ENCODE measurements around the gene ARVCF. TPM values are rescaled to one million over a fixed set of nuclear protein-coding genes. Genes with fewer than 3 reads are reported as not detected.

ARVCF gene
- total and polyA plus RNA-seq, 8 donors: 3.5 to 51.3 (median 13.6) TPM

DNA sequence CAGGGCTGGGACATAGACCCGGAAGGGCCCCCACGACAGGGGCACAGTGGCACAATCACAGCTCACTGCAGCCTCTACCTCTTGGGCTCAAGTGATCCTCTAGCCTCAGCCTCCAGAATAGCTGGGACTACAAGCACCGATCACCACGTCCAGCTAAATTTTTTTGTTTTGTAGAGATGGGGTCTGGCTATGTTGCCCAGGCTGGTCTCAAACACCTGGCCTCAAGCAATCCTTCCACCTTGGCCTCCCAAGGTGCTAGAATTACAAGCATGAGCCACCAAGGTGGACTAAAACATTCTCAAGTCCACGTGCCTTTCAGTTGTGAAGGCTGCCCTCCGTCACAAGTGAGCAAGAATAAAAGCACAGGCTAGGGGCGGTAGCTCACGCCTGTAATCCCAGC lies 85.1 kb downstream of the ARVCF start:
- Histone ChIP-seq H3K36me3 (peaks cover 0 to 35% (median 15%) of the 10 kb centered on the region in 4 donors), H3K27me3 (no peaks in the 10 kb centered on the region), H3K9me3 (peaks cover 0 to 12% (median 0%) of the 10 kb centered on the region in 4 donors), H3K27ac (no peak overlapping the region), H3K4me1 (peaks cover 7 to 34% (median 22%) of the 10 kb centered on the region in 4 donors), H3K4me3 (no peak overlapping the region)
- TF ChIP-seq, protein P1, sequence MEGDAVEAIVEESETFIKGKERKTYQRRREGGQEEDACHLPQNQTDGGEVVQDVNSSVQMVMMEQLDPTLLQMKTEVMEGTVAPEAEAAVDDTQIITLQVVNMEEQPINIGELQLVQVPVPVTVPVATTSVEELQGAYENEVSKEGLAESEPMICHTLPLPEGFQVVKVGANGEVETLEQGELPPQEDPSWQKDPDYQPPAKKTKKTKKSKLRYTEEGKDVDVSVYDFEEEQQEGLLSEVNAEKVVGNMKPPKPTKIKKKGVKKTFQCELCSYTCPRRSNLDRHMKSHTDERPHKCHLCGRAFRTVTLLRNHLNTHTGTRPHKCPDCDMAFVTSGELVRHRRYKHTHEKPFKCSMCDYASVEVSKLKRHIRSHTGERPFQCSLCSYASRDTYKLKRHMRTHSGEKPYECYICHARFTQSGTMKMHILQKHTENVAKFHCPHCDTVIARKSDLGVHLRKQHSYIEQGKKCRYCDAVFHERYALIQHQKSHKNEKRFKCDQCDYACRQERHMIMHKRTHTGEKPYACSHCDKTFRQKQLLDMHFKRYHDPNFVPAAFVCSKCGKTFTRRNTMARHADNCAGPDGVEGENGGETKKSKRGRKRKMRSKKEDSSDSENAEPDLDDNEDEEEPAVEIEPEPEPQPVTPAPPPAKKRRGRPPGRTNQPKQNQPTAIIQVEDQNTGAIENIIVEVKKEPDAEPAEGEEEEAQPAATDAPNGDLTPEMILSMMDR (IDR thresholded peaks at IDR 0.05): no peak
- TF ChIP-seq POLR2A (IDR thresholded peaks at IDR 0.05) (no peak), EP300 (IDR thresholded peaks at IDR 0.05) (no peak), POLR2AphosphoS5 (IDR thresholded peaks at IDR 0.05) (no peak)
- intact Hi-C loops (cut with DNase I; ENCODE audit: low total_unique reads): no loop called here
- 95 to 100% (median 97%) methylated on average over 8 of the region's 8 CpGs for WGBS, 5 donors
- DNase-seq: no peak

DNA sequence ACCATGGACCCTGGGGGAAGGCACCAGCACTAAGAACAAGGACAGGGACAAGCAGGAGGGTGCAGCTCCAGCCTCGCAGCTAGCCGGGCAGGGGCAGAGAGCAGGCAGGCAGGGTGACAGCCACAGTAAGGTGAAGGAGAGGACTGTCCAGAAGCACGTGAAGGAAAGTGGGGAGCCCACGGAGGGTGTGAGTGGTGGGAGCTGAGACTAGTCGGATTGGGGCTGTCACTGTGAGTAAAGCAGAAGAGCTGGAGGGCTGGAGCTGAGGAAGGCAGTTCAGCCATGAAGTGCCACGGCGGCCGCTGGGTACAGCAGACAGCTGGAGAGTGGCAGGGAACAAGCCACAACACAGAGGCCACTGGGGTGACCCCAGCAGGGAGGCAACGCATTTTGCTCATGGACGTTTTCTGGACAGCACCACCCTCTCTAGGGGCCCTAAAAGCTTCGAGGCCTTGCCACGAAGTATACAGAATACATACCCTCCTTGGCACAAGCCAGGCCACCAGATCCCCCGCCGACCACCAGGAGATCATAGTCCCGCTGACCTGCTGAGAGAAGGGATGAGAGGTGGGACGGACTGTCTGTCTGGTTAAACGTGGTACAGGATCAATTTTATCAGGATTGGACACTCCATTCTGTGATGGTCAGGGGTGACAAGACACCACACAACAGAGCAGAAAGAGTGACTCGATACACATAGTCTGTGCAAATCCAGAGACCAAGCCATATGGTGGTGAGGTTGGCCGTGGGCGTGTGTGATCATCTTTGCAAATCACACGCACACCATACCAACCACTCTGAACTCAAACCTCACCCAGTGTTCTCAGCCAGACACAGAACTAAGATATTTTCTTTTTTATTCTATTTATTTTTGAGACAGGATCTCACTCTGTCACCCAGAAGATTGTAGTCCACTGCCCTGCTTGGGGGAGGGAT lies 85.8 kb downstream of the ARVCF start:
- Histone ChIP-seq H3K36me3 (peaks cover 0 to 31% (median 15%) of the 10 kb centered on the region in 4 donors), H3K27ac (no peak overlapping the region), H3K9me3 (peaks cover 0 to 10% (median 0%) of the 10 kb centered on the region in 4 donors), H3K27me3 (no peaks in the 10 kb centered on the region), H3K4me3 (no peak overlapping the region), H3K4me1 (peaks cover 7 to 29% (median 22%) of the 10 kb centered on the region in 4 donors)
- 82 to 90% (median 87%) methylated on average over 20 to 21 of the region's 21 CpGs for WGBS, 5 donors
- no peak for DNase-seq
- intact Hi-C loops (cut with DNase I; ENCODE audit: low total_unique reads): no loop called here
- no peak for TF ChIP-seq POLR2A (IDR thresholded peaks at IDR 0.05)
- TF ChIP-seq EP300 (IDR thresholded peaks at IDR 0.05): no peak
- TF ChIP-seq, protein P1 (IDR thresholded peaks at IDR 0.05): no peak

- Histone ChIP-seq H3K4me3 (no peak overlapping the region), H3K27ac (no peak overlapping the region), H3K4me1 (peaks cover 7 to 24% (median 22%) of the 10 kb centered on the region in 4 donors), H3K27me3 (no peaks in the 10 kb centered on the region), H3K9me3 (peaks cover 0 to under 1% (median 0%) of the 10 kb centered on the region in 4 donors), H3K36me3 (peaks cover 0 to 22% (median 15%) of the 10 kb centered on the region in 4 donors)
- intact Hi-C loops (cut with DNase I; ENCODE audit: low total_unique reads): no loop called here
- WGBS, 5 donors: 86 to 93% (median 91%) methylated on average over 20 to 21 of the region's 21 CpGs
- no peak for DNase-seq
- TF ChIP-seq POLR2A (IDR thresholded peaks at IDR 0.05) (no peak), EP300 (IDR thresholded peaks at IDR 0.05) (no peak), POLR2AphosphoS5 (IDR thresholded peaks at IDR 0.05) (no peak)
- TF ChIP-seq, protein P1 (IDR thresholded peaks at IDR 0.05): no peak
These were observed 86.8 kb downstream of the ARVCF start for GRCh38 chr22:19929586-19930550.

GRCh38 chr22:19928207-19928606 lies 88.4 kb downstream of the ARVCF start:
- DNase-seq: no peak
- WGBS, 5 donors: 87 to 96% (median 90%) methylated on average over 11 of the region's 11 CpGs
- intact Hi-C loops (cut with DNase I; ENCODE audit: low total_unique reads): no loop called here
- peaks cover 2 to 12% (median 11%) of the 10 kb centered on the region in 4 donors for H3K4me1 ChIP-seq
- TF ChIP-seq, protein P1 (IDR thresholded peaks at IDR 0.05): no peak
- TF ChIP-seq POLR2A (IDR thresholded peaks at IDR 0.05) (no peak), POLR2AphosphoS5 (IDR thresholded peaks at IDR 0.05) (no peak), EP300 (IDR thresholded peaks at IDR 0.05) (no peak)
- H3K36me3 ChIP-seq: peaks cover 0 to 31% (median 22%) of the 10 kb centered on the region in 4 donors
- H3K27ac ChIP-seq: no peak overlapping the region
- no peaks in the 10 kb centered on the region for H3K9me3 ChIP-seq
- no peaks in the 10 kb centered on the region for H3K27me3 ChIP-seq
- H3K4me3 ChIP-seq: no peak overlapping the region
